ENCODE results near the gene CTNNA3.

Gene CTNNA3

DNA sequence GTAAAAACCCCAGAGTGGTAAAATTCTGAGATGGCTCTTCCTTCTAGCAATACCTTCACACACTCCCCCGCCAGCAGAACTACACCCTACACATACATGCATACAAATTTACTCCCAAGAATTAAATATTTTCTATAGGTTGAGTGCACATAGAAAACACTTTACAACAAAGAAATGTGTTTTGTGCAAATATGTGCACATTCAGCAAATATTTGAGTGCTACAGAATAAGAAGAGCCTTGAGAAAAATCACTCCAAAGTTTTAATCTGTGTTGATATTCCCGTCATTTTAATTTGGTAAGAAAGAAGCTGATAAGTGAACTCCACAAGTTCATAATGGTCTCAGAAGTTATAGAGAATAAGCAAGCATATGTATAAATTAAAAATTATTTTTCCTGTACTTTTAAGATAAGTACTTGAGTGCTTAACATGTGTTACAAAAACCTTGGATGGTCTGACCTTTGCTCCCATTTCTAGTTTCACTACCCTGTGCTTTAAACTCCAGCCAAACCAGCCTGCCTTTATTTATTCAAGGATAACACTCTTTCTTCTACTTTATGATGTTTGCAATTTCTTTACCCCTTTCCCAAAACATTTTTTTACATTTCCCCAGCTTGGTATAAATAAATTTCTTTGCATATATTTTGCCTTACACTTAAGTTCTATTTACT, 1503.7 kb downstream of the CTNNA3 start:
- no peaks in the 10 kb centered on the region for H3K9me3 ChIP-seq (ENCODE audit: control insufficient read depth, insufficient read depth, low read length)
- H3K36me3 ChIP-seq (ENCODE audit: insufficient read depth, low read length) = no peaks in the 10 kb centered on the region
- H3K4me1 ChIP-seq (ENCODE audit: insufficient read depth, low read length) = no peaks in the 10 kb centered on the region
- H3K9ac ChIP-seq (ENCODE audit: low read depth, low read length) = no peak overlapping the region

GRCh38 chr10:66190413-66190812, 1505.6 kb downstream of the CTNNA3 start:
- Histone ChIP-seq H3K4me1 (ENCODE audit: insufficient read depth, low read length) (no peaks in the 10 kb centered on the region), H3K36me3 (ENCODE audit: insufficient read depth, low read length) (no peaks in the 10 kb centered on the region), H3K9ac (ENCODE audit: low read depth, low read length) (no peak overlapping the region), H3K9me3 (ENCODE audit: control insufficient read depth, insufficient read depth, low read length) (no peaks in the 10 kb centered on the region)

GRCh38 chr10:66189271-66189670, 1506.7 kb downstream of the CTNNA3 start:
- Histone ChIP-seq H3K9me3 (ENCODE audit: control insufficient read depth, insufficient read depth, low read length) (no peaks in the 10 kb centered on the region), H3K4me1 (ENCODE audit: insufficient read depth, low read length) (no peaks in the 10 kb centered on the region), H3K9ac (ENCODE audit: low read depth, low read length) (no peak overlapping the region), H3K36me3 (ENCODE audit: insufficient read depth, low read length) (no peaks in the 10 kb centered on the region)

GRCh38 chr10:66187053-66187733, 1508.8 kb downstream of the CTNNA3 start:
- Histone ChIP-seq H3K9me3 (ENCODE audit: control insufficient read depth, insufficient read depth, low read length) (no peaks in the 10 kb centered on the region), H3K36me3 (ENCODE audit: insufficient read depth, low read length) (no peaks in the 10 kb centered on the region), H3K4me1 (ENCODE audit: insufficient read depth, low read length) (no peaks in the 10 kb centered on the region), H3K9ac (ENCODE audit: low read depth, low read length) (no peak overlapping the region)

DNA sequence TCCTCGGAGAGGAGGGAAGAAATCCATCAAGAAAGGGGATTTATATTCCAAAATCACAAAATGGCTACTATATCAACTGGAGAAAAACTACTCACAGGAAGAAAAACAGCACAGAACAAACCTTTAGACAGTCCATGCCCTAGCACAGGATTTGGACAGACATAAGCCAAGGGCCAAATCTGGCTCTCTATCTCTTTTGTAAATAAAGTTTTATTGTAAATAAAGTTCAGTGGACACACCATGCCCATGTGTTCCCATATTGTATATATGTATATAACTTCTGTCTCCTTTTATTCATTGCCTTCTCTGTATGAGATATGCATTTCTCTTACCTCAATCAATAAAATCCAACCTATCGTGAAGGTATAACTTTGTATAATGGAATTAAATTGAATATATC, 1513.0 kb downstream of the CTNNA3 start:
- no peaks in the 10 kb centered on the region for H3K9me3 ChIP-seq (ENCODE audit: control insufficient read depth, insufficient read depth, low read length)
- peaks cover 6% of the 10 kb centered on the region; the same call in 1 of the 2 replicates for H3K4me1 ChIP-seq (ENCODE audit: insufficient read depth, low read length)
- no peaks in the 10 kb centered on the region for H3K36me3 ChIP-seq (ENCODE audit: insufficient read depth, low read length)
- H3K9ac ChIP-seq (ENCODE audit: low read depth, low read length) = no peak overlapping the region

GRCh38 chr10:66180581-66181318, 1515.2 kb downstream of the CTNNA3 start:
- Histone ChIP-seq H3K4me1 (ENCODE audit: insufficient read depth, low read length) (peaks cover 6% of the 10 kb centered on the region; the same call in 1 of the 2 replicates), H3K36me3 (ENCODE audit: insufficient read depth, low read length) (no peaks in the 10 kb centered on the region), H3K9ac (ENCODE audit: low read depth, low read length) (no peak overlapping the region), H3K9me3 (ENCODE audit: control insufficient read depth, insufficient read depth, low read length) (no peaks in the 10 kb centered on the region)

DNA sequence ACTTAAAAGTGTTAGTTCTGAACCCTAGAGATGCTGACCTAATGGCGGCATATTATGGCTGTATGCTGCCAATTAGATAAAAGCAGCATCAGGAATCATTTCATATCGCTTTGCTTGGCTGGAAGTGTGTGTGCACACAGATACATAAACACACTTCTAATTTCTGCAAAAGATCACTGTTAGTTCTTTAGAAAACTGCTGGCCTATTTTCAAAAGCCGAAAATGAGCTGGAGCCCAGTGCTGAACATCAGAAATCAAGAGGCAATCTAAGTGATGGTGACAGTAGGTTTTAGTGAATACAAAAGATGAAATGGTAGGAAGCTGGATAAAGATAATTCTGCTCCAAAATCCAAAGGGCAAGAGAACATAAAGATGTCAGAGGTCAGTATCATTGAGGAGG, 1516.0 kb downstream of the CTNNA3 start:
- no peak overlapping the region for H3K9ac ChIP-seq (ENCODE audit: low read depth, low read length)
- peaks cover 6% of the 10 kb centered on the region; the same call in 1 of the 2 replicates for H3K4me1 ChIP-seq (ENCODE audit: insufficient read depth, low read length)
- H3K9me3 ChIP-seq (ENCODE audit: control insufficient read depth, insufficient read depth, low read length) = no peaks in the 10 kb centered on the region
- no peaks in the 10 kb centered on the region for H3K36me3 ChIP-seq (ENCODE audit: insufficient read depth, low read length)

GRCh38 chr10:66176772-66177171, 1519.2 kb downstream of the CTNNA3 start:
- Histone ChIP-seq H3K9me3 (ENCODE audit: control insufficient read depth, insufficient read depth, low read length) (no peaks in the 10 kb centered on the region), H3K9ac (ENCODE audit: low read depth, low read length) (no peak overlapping the region), H3K36me3 (ENCODE audit: insufficient read depth, low read length) (no peaks in the 10 kb centered on the region), H3K4me1 (ENCODE audit: insufficient read depth, low read length) (peaks cover 6% of the 10 kb centered on the region; the same call in 1 of the 2 replicates)

- Histone ChIP-seq H3K4me1 (ENCODE audit: insufficient read depth, low read length) (no peaks in the 10 kb centered on the region), H3K36me3 (ENCODE audit: insufficient read depth, low read length) (no peaks in the 10 kb centered on the region), H3K9me3 (ENCODE audit: control insufficient read depth, insufficient read depth, low read length) (no peaks in the 10 kb centered on the region; the same call in 1 of the 2 replicates)
Measured at GRCh38 chr10:66167816-66168215, 1528.2 kb downstream of the CTNNA3 start.

GRCh38 chr10:66162560-66163143, 1533.3 kb downstream of the CTNNA3 start:
- H3K36me3 ChIP-seq (ENCODE audit: insufficient read depth, low read length) = no peaks in the 10 kb centered on the region

More at GRCh38 chr10:66167816-66168215, 1528.2 kb downstream of the CTNNA3 start:
- no peak overlapping the region for H3K9ac ChIP-seq (ENCODE audit: low read depth, low read length)

DNA sequence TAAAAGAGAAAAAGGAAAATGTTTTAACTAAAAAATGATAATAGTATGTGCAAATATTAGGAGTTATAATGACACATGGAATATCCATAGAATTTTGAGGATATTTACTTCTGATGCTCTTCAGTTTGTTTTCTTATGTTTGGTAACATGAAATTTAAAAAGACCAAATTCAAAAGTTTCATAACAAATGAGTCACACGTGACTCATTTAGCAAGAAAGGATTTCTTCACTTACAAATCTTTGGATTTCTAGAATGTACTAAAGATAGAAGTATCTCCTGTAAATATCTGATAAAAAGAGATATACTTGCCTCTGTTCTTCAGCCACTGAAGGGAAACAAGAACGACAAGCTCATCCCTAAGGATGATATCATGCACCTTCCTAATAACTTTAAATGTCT, 1544.6 kb downstream of the CTNNA3 start:
- no peaks in the 10 kb centered on the region for H3K4me1 ChIP-seq (ENCODE audit: insufficient read depth, low read length)

More at GRCh38 chr10:66162560-66163143, 1533.3 kb downstream of the CTNNA3 start:
- Histone ChIP-seq H3K9ac (ENCODE audit: low read depth, low read length) (no peak overlapping the region), H3K4me1 (ENCODE audit: insufficient read depth, low read length) (no peaks in the 10 kb centered on the region), H3K9me3 (ENCODE audit: control insufficient read depth, insufficient read depth, low read length) (no peaks in the 10 kb centered on the region; the same call in 1 of the 2 replicates)

GRCh38 chr10:66148312-66148711, 1547.7 kb downstream of the CTNNA3 start:
- Histone ChIP-seq H3K9me3 (ENCODE audit: control insufficient read depth, insufficient read depth, low read length) (no peaks in the 10 kb centered on the region), H3K36me3 (ENCODE audit: insufficient read depth, low read length) (no peaks in the 10 kb centered on the region), H3K9ac (ENCODE audit: low read depth, low read length) (no peak overlapping the region), H3K4me1 (ENCODE audit: insufficient read depth, low read length) (no peaks in the 10 kb centered on the region)

More for the DNA sequence above, 1544.6 kb downstream of the CTNNA3 start:
- no peak overlapping the region for H3K9ac ChIP-seq (ENCODE audit: low read depth, low read length)
- H3K36me3 ChIP-seq (ENCODE audit: insufficient read depth, low read length) = no peaks in the 10 kb centered on the region
- H3K9me3 ChIP-seq (ENCODE audit: control insufficient read depth, insufficient read depth, low read length) = no peaks in the 10 kb centered on the region

GRCh38 chr10:66144016-66144415, 1552.0 kb downstream of the CTNNA3 start:
- Histone ChIP-seq H3K4me1 (ENCODE audit: insufficient read depth, low read length) (no peaks in the 10 kb centered on the region), H3K36me3 (ENCODE audit: insufficient read depth, low read length) (no peaks in the 10 kb centered on the region)

GRCh38 chr10:66102756-66103155, 1593.2 kb downstream of the CTNNA3 start:
- Histone ChIP-seq H3K36me3 (ENCODE audit: insufficient read depth, low read length) (no peaks in the 10 kb centered on the region), H3K9me3 (ENCODE audit: control insufficient read depth, insufficient read depth, low read length) (no peaks in the 10 kb centered on the region), H3K9ac (ENCODE audit: low read depth, low read length) (no peak overlapping the region), H3K4me1 (ENCODE audit: insufficient read depth, low read length) (no peaks in the 10 kb centered on the region)

More at GRCh38 chr10:66144016-66144415, 1552.0 kb downstream of the CTNNA3 start:
- Histone ChIP-seq H3K9me3 (ENCODE audit: control insufficient read depth, insufficient read depth, low read length) (no peaks in the 10 kb centered on the region), H3K9ac (ENCODE audit: low read depth, low read length) (no peak overlapping the region)

Data from ES-I3 (cell line).